Measurements from ENCODE around the gene EFCAB10.

DNA sequence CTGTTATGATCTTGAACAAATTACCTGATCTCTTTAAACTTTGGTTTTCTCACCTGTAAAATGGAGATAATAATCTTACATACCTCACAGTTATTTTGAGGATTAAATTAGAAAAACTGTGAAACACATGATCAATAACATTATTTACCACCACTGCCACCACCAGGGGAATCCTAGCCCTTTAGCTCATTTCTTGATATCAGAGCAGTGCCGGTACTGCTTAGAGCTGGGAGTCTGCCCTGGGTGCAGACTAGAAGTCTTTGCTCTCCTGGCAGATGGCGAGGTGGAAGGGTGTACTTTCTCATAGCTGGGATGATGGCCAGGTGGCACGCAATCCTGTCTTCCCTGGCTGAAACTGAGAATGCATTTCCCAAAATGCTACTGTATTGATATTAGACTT is 12.7 kb upstream of the EFCAB10 start:
- TF ChIP-seq, protein P1, sequence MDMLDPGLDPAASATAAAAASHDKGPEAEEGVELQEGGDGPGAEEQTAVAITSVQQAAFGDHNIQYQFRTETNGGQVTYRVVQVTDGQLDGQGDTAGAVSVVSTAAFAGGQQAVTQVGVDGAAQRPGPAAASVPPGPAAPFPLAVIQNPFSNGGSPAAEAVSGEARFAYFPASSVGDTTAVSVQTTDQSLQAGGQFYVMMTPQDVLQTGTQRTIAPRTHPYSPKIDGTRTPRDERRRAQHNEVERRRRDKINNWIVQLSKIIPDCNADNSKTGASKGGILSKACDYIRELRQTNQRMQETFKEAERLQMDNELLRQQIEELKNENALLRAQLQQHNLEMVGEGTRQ (IDR thresholded peaks at IDR 0.05; ENCODE audit: borderline replicate concordance, low read depth, low read length): no peak
- TF ChIP-seq NFIC (IDR thresholded peaks at IDR 0.05; ENCODE audit: borderline replicate concordance) (no peak), POLR2AphosphoS5 (IDR thresholded peaks at IDR 0.05; ENCODE audit: low read depth, low read length) (no peak), CHD2 (IDR thresholded peaks at IDR 0.05; ENCODE audit: low read length, partially characterized antibody) (no peak)
- TF ChIP-seq, protein P2, sequence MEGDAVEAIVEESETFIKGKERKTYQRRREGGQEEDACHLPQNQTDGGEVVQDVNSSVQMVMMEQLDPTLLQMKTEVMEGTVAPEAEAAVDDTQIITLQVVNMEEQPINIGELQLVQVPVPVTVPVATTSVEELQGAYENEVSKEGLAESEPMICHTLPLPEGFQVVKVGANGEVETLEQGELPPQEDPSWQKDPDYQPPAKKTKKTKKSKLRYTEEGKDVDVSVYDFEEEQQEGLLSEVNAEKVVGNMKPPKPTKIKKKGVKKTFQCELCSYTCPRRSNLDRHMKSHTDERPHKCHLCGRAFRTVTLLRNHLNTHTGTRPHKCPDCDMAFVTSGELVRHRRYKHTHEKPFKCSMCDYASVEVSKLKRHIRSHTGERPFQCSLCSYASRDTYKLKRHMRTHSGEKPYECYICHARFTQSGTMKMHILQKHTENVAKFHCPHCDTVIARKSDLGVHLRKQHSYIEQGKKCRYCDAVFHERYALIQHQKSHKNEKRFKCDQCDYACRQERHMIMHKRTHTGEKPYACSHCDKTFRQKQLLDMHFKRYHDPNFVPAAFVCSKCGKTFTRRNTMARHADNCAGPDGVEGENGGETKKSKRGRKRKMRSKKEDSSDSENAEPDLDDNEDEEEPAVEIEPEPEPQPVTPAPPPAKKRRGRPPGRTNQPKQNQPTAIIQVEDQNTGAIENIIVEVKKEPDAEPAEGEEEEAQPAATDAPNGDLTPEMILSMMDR (IDR thresholded peaks at IDR 0.05): no peak; the same call in 1 of the 2 replicates
- TF ChIP-seq, protein P3, sequence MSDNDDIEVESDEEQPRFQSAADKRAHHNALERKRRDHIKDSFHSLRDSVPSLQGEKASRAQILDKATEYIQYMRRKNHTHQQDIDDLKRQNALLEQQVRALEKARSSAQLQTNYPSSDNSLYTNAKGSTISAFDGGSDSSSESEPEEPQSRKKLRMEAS (IDR thresholded peaks at IDR 0.05; ENCODE audit: low read depth): no peak
- TF ChIP-seq, protein P4, sequence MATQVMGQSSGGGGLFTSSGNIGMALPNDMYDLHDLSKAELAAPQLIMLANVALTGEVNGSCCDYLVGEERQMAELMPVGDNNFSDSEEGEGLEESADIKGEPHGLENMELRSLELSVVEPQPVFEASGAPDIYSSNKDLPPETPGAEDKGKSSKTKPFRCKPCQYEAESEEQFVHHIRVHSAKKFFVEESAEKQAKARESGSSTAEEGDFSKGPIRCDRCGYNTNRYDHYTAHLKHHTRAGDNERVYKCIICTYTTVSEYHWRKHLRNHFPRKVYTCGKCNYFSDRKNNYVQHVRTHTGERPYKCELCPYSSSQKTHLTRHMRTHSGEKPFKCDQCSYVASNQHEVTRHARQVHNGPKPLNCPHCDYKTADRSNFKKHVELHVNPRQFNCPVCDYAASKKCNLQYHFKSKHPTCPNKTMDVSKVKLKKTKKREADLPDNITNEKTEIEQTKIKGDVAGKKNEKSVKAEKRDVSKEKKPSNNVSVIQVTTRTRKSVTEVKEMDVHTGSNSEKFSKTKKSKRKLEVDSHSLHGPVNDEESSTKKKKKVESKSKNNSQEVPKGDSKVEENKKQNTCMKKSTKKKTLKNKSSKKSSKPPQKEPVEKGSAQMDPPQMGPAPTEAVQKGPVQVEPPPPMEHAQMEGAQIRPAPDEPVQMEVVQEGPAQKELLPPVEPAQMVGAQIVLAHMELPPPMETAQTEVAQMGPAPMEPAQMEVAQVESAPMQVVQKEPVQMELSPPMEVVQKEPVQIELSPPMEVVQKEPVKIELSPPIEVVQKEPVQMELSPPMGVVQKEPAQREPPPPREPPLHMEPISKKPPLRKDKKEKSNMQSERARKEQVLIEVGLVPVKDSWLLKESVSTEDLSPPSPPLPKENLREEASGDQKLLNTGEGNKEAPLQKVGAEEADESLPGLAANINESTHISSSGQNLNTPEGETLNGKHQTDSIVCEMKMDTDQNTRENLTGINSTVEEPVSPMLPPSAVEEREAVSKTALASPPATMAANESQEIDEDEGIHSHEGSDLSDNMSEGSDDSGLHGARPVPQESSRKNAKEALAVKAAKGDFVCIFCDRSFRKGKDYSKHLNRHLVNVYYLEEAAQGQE (IDR thresholded peaks at IDR 0.05; ENCODE audit: low read depth, low read length): no peak
- TF ChIP-seq, protein P5, sequence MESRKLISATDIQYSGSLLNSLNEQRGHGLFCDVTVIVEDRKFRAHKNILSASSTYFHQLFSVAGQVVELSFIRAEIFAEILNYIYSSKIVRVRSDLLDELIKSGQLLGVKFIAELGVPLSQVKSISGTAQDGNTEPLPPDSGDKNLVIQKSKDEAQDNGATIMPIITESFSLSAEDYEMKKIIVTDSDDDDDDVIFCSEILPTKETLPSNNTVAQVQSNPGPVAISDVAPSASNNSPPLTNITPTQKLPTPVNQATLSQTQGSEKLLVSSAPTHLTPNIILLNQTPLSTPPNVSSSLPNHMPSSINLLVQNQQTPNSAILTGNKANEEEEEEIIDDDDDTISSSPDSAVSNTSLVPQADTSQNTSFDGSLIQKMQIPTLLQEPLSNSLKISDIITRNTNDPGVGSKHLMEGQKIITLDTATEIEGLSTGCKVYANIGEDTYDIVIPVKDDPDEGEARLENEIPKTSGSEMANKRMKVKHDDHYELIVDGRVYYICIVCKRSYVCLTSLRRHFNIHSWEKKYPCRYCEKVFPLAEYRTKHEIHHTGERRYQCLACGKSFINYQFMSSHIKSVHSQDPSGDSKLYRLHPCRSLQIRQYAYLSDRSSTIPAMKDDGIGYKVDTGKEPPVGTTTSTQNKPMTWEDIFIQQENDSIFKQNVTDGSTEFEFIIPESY (IDR thresholded peaks at IDR 0.05; ENCODE audit: borderline replicate concordance, low read depth): no peak

All from SK-N-SH (cell line).